Measurements from ENCODE around the gene ATP1B2. TPM values are rescaled to one million over a fixed set of nuclear protein-coding genes. Genes with fewer than 3 reads are reported as not detected.
A peak's percentile ranks its signal among the peaks of the same experiment; 100 is the strongest.

Gene ATP1B2
- total RNA-seq, 1 donor from 2014 or later = 0.37 TPM

- Histone ChIP-seq H3K4me2 (no peak overlapping the region), H3K36me3 (peaks cover 5% of the 10 kb centered on the region), H3K4me3 (no peak overlapping the region), H3K4me1 (no peaks in the 10 kb centered on the region), H2AFZ (replicated peaks) (no peak overlapping the region), H3K27ac (no peak overlapping the region), H3K27me3 (no peaks in the 10 kb centered on the region), H4K20me1 (ENCODE audit: low read depth) (no peaks in the 10 kb centered on the region), H3K9ac (no peak overlapping the region), H3K9me3 (ENCODE audit: low read depth) (no peaks in the 10 kb centered on the region), H3K79me2 (ENCODE audit: low read depth) (no peaks in the 10 kb centered on the region), H3F3A (ENCODE audit: low read depth) (peaks cover 6% of the 10 kb centered on the region)
- Mint-ChIP-seq H3K27ac (no peak overlapping the region), H3K4me3 (no peak overlapping the region), H3K36me3 (peaks cover 26% of the 10 kb centered on the region), H3K9me3 (peaks cover 3% of the 10 kb centered on the region), H3K4me1 (no peaks in the 10 kb centered on the region), H3K27me3 (ENCODE audit: insufficient read depth, low read depth) (peaks cover 5% of the 10 kb centered on the region)
- DNase-seq (ENCODE audit: low spot score) = no peak
- TF ChIP-seq EZH2phosphoT487 (IDR thresholded peaks at IDR 0.05) = no peak
- no peak for TF ChIP-seq CTCF (IDR thresholded peaks at IDR 0.05)
- TF ChIP-seq EZH2 (IDR thresholded peaks at IDR 0.05) = no peak
These were observed 17.8 kb downstream of the ATP1B2 start for GRCh38 chr17:7668482-7668881.

- Histone ChIP-seq H3K9ac (no peak overlapping the region), H3K27ac (no peak overlapping the region), H3K79me2 (ENCODE audit: low read depth) (peaks cover 15% of the 10 kb centered on the region), H4K20me1 (ENCODE audit: low read depth) (peaks cover 16% of the 10 kb centered on the region), H3K4me2 (no peak overlapping the region), H3K4me1 (peaks cover 16% of the 10 kb centered on the region), H3K4me3 (no peak overlapping the region), H3K9me3 (ENCODE audit: low read depth) (peaks cover 4% of the 10 kb centered on the region), H3K27me3 (no peaks in the 10 kb centered on the region), H3K36me3 (peaks cover 11% of the 10 kb centered on the region), H3F3A (ENCODE audit: low read depth) (no peaks in the 10 kb centered on the region), H2AFZ (replicated peaks) (no peak overlapping the region)
- TF ChIP-seq EZH2 (IDR thresholded peaks at IDR 0.05) (no peak), EZH2phosphoT487 (IDR thresholded peaks at IDR 0.05) (no peak), CTCF (IDR thresholded peaks at IDR 0.05) (peak; percentile 56)
- Mint-ChIP-seq H3K9me3 (peaks cover 8% of the 10 kb centered on the region), H3K4me1 (peaks cover 9% of the 10 kb centered on the region), H3K36me3 (peaks cover 47% of the 10 kb centered on the region), H3K4me3 (no peak overlapping the region), H3K27ac (no peak overlapping the region), H3K27me3 (ENCODE audit: insufficient read depth, low read depth) (peaks cover 9% of the 10 kb centered on the region)
- DNase-seq (ENCODE audit: low spot score) = peak; percentile 34
These were observed 22.5 kb downstream of the ATP1B2 start for GRCh38 chr17:7673239-7673638.

- DNase-seq (ENCODE audit: low spot score) = no peak
- Histone ChIP-seq H4K20me1 (ENCODE audit: low read depth) (peaks cover 19% of the 10 kb centered on the region), H3K27ac (no peak overlapping the region), H3K4me1 (peaks cover 16% of the 10 kb centered on the region), H3F3A (ENCODE audit: low read depth) (no peaks in the 10 kb centered on the region), H3K9me3 (ENCODE audit: low read depth) (peaks cover 4% of the 10 kb centered on the region), H3K4me3 (no peak overlapping the region), H3K27me3 (no peaks in the 10 kb centered on the region), H3K79me2 (ENCODE audit: low read depth) (peaks cover 32% of the 10 kb centered on the region), H3K36me3 (peaks cover 11% of the 10 kb centered on the region), H3K4me2 (no peak overlapping the region), H3K9ac (no peak overlapping the region), H2AFZ (replicated peaks) (no peak overlapping the region)
- H3K9me3 Mint-ChIP-seq = peaks cover 8% of the 10 kb centered on the region
- H3K4me3 Mint-ChIP-seq = no peak overlapping the region
- peaks cover 45% of the 10 kb centered on the region for H3K36me3 Mint-ChIP-seq
- H3K27me3 Mint-ChIP-seq (ENCODE audit: insufficient read depth, low read depth) = peaks cover 5% of the 10 kb centered on the region
- H3K4me1 Mint-ChIP-seq = peaks cover 9% of the 10 kb centered on the region
- no peak overlapping the region for H3K27ac Mint-ChIP-seq
- TF ChIP-seq CTCF (IDR thresholded peaks at IDR 0.05) = no peak
- TF ChIP-seq EZH2phosphoT487 (IDR thresholded peaks at IDR 0.05) = no peak
- TF ChIP-seq EZH2 (IDR thresholded peaks at IDR 0.05) = no peak
These were observed 24.2 kb downstream of the ATP1B2 start for GRCh38 chr17:7674934-7675333.

All from neural progenitor cell (in vitro differentiated cells).